Right lobe of liver (tissue), 6 donors: ENCODE data around the gene C22orf42. TPM values are rescaled to one million over a fixed set of nuclear protein-coding genes. Genes with fewer than 3 reads are reported as not detected.

Experiments
- ATAC-seq, 4 donors: fragments of 200-7000 bp; cut with Tn5 transposase; one replicate each; pipeline ENCODE4 v1.9.1; 2020; ENCODE audit warnings: mild to moderate bottlenecking in 4 of 4, moderate library complexity in 4 of 4
- DNase-seq, 3 donors: peaks; one replicate each; pipeline ENCODE4 v3.0.0-alpha.2; 2020
- H3K27ac ChIP-seq, 3 donors: fragments of 200-600 bp; one replicate each; pipeline ENCODE4 v1.8.0; 2022
- H3K27me3 ChIP-seq, 2 donors: fragments of 200-600 bp; one replicate each; pipeline ENCODE4 v1.8.0; 2022
- H3K36me3 ChIP-seq, 4 donors: fragments of 200-600 bp; sonication (generic) in 1 of 4; one replicate each; pipeline versions ENCODE4 v1.5.1 to v1.8.0; 2017 to 2022; ENCODE audit warnings: control low read depth in 1 of 4
- H3K4me1 ChIP-seq, 4 donors: fragments of 200-600 bp; sonication (generic) in 1 of 4; one replicate each; pipeline versions ENCODE4 v1.5.1 to v1.8.0; 2017 to 2022; ENCODE audit warnings: control low read depth in 1 of 4
- H3K4me3 ChIP-seq, 3 donors: fragments of 200-600 bp; one replicate each; pipeline ENCODE4 v1.8.0; 2022
- H3K9me3 ChIP-seq, 4 donors: fragments of 200-600 bp; sonication (generic) in 1 of 4; one replicate each; pipeline versions ENCODE4 v1.5.1 to v1.8.0; 2017 to 2022; ENCODE audit warnings: control low read depth in 1 of 4
- POLR2A ChIP-seq: fragments of 450-650 bp; IDR thresholded peaks from one replicate; pipeline ENCODE4 v1.6.1; 2017; ENCODE audit warnings: antibody characterized with exemption, mild to moderate bottlenecking
- WGBS: methylation state at CpG from one replicate; pipeline ENCODE4 v1.1.6; 2018; ENCODE audit warnings: low coverage, low lambda C conversion rate; ENCODE audit not compliant: insufficient coverage; ENCODE audit errors: missing lambda C conversion rate; 5-methylcytosine and 5-hydroxymethylcytosine counted together
- intact Hi-C, 2 donors: fragments of 100-400 bp; cut with DNase I; formaldehyde crosslinking; loops; one replicate each; pipeline versions ENCODE4 v1.11.2 to v1.14.1; 2022
- total RNA-seq, 6 experiments: library from RNA; depleted of rRNA in 2 of 6; stranded (reverse); fragments of >200 nt in 2 of 6; fragmentation: NEBNext Ultra II Directional in 3 of 6; extraction: Animal tissue kit (Norgen Biotek cat#: 25700) in 3 of 6; gene quantifications; one replicate each; pipeline versions ENCODE4 v1.1.0 to v1.2.4, GENCODE V29; 2016 to 2023
- TF ChIP-seq, protein P1 (sequence below), 4 donors: fragments of 200-600 bp in 3 of 4; fragments of 450-650 bp in 1 of 4; IDR thresholded peaks; one replicate each; pipeline versions ENCODE4 v1.5.1 to v1.8.0; 2016 to 2022; ENCODE audit warnings: antibody characterized with exemption in 4 of 4, mild to moderate bottlenecking in 2 of 4
- donor health status: DM: no; HTN: yes; CAD: no.
- donor health status: DM: no; HTN: no; CAD: no.
- donor health status: DM: no; HTN: no; CAD: no.
- donor health status: DM: no; HTN: yes; CAD: no.
- donor health status: DM: no; HTN: yes; CAD: no.

Gene C22orf42
- total RNA-seq, 6 experiments from 2014 or later, result not detected

DNA sequence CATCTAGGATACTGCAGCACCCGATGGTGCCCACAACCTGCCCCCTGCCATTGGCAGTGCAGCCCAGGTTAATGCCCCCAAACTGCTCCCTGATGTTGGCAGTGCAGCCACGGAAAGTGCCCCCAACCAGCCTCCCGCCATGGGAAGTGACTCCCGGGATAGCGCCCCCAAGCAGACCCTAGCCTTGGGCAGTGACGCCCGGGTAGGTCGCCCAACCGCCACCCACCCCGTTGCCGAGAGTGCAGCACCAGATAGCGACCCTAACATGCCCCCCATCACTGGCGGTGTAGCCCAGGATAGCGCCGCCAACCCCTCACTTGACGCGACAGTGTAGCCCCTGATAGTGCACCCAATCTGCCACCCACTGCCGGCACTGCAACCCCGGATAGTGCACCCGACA, 38.5 kb downstream of the C22orf42 start:
- intact Hi-C loops, result no loop called here
- WGBS, result no CpG with 5 or more reads among the region's 20 CpGs
- Histone ChIP-seq H3K27ac (no peak overlapping the region), H3K4me1 (no peaks in the 10 kb centered on the region), H3K4me3 (no peak overlapping the region), H3K36me3 (no peaks in the 10 kb centered on the region), H3K27me3 (no peaks in the 10 kb centered on the region), H3K9me3 (no peaks in the 10 kb centered on the region)
- DNase-seq (no peak), ATAC-seq (no peak)
- TF ChIP-seq, protein P1, sequence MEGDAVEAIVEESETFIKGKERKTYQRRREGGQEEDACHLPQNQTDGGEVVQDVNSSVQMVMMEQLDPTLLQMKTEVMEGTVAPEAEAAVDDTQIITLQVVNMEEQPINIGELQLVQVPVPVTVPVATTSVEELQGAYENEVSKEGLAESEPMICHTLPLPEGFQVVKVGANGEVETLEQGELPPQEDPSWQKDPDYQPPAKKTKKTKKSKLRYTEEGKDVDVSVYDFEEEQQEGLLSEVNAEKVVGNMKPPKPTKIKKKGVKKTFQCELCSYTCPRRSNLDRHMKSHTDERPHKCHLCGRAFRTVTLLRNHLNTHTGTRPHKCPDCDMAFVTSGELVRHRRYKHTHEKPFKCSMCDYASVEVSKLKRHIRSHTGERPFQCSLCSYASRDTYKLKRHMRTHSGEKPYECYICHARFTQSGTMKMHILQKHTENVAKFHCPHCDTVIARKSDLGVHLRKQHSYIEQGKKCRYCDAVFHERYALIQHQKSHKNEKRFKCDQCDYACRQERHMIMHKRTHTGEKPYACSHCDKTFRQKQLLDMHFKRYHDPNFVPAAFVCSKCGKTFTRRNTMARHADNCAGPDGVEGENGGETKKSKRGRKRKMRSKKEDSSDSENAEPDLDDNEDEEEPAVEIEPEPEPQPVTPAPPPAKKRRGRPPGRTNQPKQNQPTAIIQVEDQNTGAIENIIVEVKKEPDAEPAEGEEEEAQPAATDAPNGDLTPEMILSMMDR (IDR thresholded peaks at IDR 0.05), result no peak
- no peak for TF ChIP-seq POLR2A

DNA sequence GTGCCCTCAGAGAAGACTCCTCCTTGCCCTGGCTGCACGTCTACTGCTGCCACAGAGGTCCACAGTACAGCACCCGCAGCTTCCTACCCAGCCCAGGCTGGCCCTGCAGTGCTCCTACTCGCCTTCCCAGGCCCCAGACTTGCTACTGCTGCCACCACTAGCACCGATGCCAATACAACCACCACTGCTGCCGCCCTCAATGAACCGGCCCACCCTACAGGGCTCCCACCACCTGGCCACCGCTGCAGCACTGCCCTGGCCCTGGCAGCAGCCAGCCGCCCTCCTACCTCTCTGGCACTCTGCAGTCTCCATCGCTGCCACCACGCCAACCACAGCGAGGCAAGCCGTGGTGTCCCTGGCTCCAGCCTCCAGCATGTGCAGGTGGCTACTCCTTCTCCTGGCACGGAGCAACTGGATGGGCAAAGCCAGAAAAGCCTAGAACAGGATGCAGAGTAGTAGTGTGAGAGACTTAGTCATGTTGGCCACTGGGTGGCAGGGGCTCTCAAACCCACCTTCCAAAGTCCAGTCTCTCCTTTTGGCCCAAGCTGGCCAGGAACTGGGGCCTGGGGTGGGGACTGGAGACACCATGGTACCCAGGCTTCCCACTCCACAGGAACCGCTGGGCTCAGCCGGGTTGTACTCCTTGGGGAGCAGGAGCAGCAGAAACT, 39.4 kb downstream of the C22orf42 start:
- no peaks in the 10 kb centered on the region for H3K4me1 ChIP-seq
- H3K36me3 ChIP-seq, result no peaks in the 10 kb centered on the region
- ATAC-seq (peak in 1 of 4 donors; percentile 25), DNase-seq (no peak)
- H3K4me3 ChIP-seq, result no peak overlapping the region
- TF ChIP-seq POLR2A, result no peak
- TF ChIP-seq, protein P1 (IDR thresholded peaks at IDR 0.05), result no peak
- 95% methylated on average over 4 of the region's 15 CpGs for WGBS
- H3K27ac ChIP-seq, result no peak overlapping the region
- H3K9me3 ChIP-seq, result no peaks in the 10 kb centered on the region
- no peaks in the 10 kb centered on the region for H3K27me3 ChIP-seq
- intact Hi-C loops, result no loop called here

DNA sequence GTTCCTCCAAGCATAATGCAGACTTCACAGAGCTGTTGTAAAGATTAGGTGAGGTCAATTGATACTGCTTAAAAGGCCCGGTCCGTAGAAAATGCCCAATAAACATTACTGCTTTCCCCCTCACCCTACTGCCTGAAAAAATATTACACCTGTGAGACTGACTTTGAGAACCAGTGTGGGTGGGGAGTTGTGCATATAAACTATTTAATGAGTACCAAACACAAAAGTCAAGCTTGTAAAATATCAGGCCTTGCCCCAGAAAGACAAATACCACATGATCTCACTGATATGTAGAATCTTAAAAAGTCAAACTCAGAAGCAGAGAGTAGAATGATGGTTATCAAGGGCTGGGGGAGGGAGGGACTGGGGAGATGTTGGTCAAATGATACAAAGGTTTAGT, 46.7 kb downstream of the C22orf42 start:
- Histone ChIP-seq H3K36me3 (no peaks in the 10 kb centered on the region), H3K27ac (no peak overlapping the region), H3K27me3 (no peaks in the 10 kb centered on the region), H3K4me3 (no peak overlapping the region), H3K9me3 (no peaks in the 10 kb centered on the region), H3K4me1 (no peaks in the 10 kb centered on the region)
- DNase-seq (no peak), ATAC-seq (no peak)
- intact Hi-C loops, result no loop called here
- TF ChIP-seq, protein P1 (IDR thresholded peaks at IDR 0.05), result no peak
- no peak for TF ChIP-seq POLR2A
- 58% methylated on average over 2 of the region's 2 CpGs for WGBS

DNA sequence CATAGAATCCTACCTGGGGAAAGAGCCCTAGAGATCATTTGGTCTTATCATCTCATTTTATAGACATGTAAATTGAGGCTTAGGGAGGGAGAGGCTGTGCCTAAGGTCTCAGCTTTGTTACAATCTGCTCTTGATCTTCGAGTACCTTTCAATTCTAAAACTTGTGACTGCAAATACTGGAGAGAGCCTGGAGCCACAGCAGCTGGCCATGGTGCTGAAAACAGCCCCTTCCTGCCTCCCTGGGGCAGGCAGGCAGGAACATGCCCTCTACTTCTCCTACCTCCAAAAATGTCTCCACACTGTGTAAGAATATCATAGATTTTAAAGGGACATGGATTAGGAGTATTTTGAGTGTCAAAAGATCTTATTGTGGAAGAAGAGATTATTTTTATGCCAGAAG, 52.2 kb downstream of the C22orf42 start:
- Histone ChIP-seq H3K27ac (no peak overlapping the region), H3K4me1 (no peaks in the 10 kb centered on the region), H3K4me3 (no peak overlapping the region), H3K36me3 (no peaks in the 10 kb centered on the region), H3K27me3 (no peaks in the 10 kb centered on the region), H3K9me3 (no peaks in the 10 kb centered on the region)
- TF ChIP-seq, protein P1 (IDR thresholded peaks at IDR 0.05), result no peak
- no peak for TF ChIP-seq POLR2A
- intact Hi-C loops, result no loop called here
- DNase-seq (no peak), ATAC-seq (peak in 2 of 4 donors; percentile 18 to 25)
- 11% methylated on average over 1 of the region's 1 CpG for whole genome bisulfite sequencing
